Ovary (tissue), 9 donors: ENCODE measurements around the gene GLTP. TPM values are rescaled to one million over a fixed set of nuclear protein-coding genes. Genes with fewer than 3 reads are reported as not detected.

ENCODE experiments used
- DNase-seq, 5 donors: peaks; one replicate each; pipeline ENCODE4 v3.0.0-alpha.2; 2019 to 2020
- H3K27ac ChIP-seq, 2 donors: fragments of 200-600 bp; one replicate each; pipeline versions ENCODE4 v1.5.1 to v1.8.0; 2019 to 2022
- H3K27me3 ChIP-seq: fragments of 200-600 bp; one replicate; pipeline ENCODE4 v1.8.0; 2022
- H3K36me3 ChIP-seq: fragments of 200-600 bp; sonication (generic); one replicate; pipeline ENCODE4 v1.5.1; 2019
- H3K4me1 ChIP-seq: one replicate; pipeline ENCODE4 v1.8.1; 2013; ENCODE audit warnings: mild to moderate bottlenecking, moderate library complexity; ENCODE audit not compliant: insufficient read depth
- H3K4me3 ChIP-seq: fragments of 200-600 bp; sonication (generic); one replicate; pipeline ENCODE4 v1.5.1; 2017
- H3K9me3 ChIP-seq, 2 donors: fragments of 200-600 bp in 1 of 2; sonication (generic) in 1 of 2; one replicate each; pipeline versions ENCODE4 v1.5.1 to v1.8.1; 2013 to 2019; ENCODE audit warnings: mild to moderate bottlenecking in 1 of 2, moderate library complexity in 1 of 2
- CTCF ChIP-seq, 3 donors: fragments of 450-650 bp in 2 of 3; fragments of 200-600 bp in 1 of 3; IDR thresholded peaks; one replicate each; pipeline versions ENCODE4 v1.5.1 to v1.8.0; 2016 to 2022; ENCODE audit warnings: antibody characterized with exemption in 3 of 3, mild to moderate bottlenecking in 1 of 3
- EP300 ChIP-seq: sonication (generic); formaldehyde crosslinking; IDR thresholded peaks from one replicate; pipeline ENCODE4 v1.6.1; 2017; ENCODE audit warnings: antibody characterized with exemption
- POLR2A ChIP-seq: fragments of 450-650 bp; IDR thresholded peaks from one replicate; pipeline ENCODE4 v1.6.1; 2017; ENCODE audit warnings: antibody characterized with exemption, mild to moderate bottlenecking, moderate library complexity
- WGBS, 3 donors: extraction: QIAGEN DNeasy Blood & Tissue Kit in 1 of 3; methylation state at CpG; one replicate each; pipeline versions ENCODE4 v1.1.5 to v1.1.7; 2013 to 2017; 5-methylcytosine and 5-hydroxymethylcytosine counted together
- intact Hi-C, 4 donors: fragments of 100-400 bp; cut with DNase I; formaldehyde crosslinking; loops; one replicate each; pipeline versions ENCODE4 v1.11.0 to v1.15.1; 2022 to 2023
- polyA plus RNA-seq, 2 donors: library from polyadenylated mRNA; stranded (reverse); fragments of 200-250 nt in 1 of 2; fragments of 350-450 nt in 1 of 2; fragmentation: Illumina TruSeq in 1 of 2; extraction: RNeasy Lipid Tissue Mini Kit (QIAGEN cat#74804) in 1 of 2; gene quantifications; one replicate each; pipeline ENCODE4 v1.2.3, GENCODE V29; 2013 to 2014
- total RNA-seq, 7 donors: library from RNA; depleted of rRNA in 2 of 7; stranded (reverse); fragments of >200 nt in 2 of 7; fragmentation: NEBNext Ultra II Directional in 3 of 7; extraction: Animal tissue kit (Norgen Biotek cat#: 25700) in 3 of 7; gene quantifications; one replicate each; pipeline versions ENCODE4 v1.1.0 to v1.2.4, GENCODE V29; 2016 to 2023
- donor health status: DM: no; HTN: no; CAD: no; lungs with moderate emphysema.
- donor health status: DM: no; HTN: no; CAD: no.
- donor health status: Bipolar disorder and iron deficiency.
- donor health status: DM: yes; HTN: yes; CAD: no.
- donor health status: DM: no; HTN: no; CAD: no.
- donor health status: DM: yes; HTN: yes; CAD: no.

The GLTP gene
- total and polyA plus RNA-seq, 9 donors: 15.5 to 37.2 (median 26.3) TPM

- intact Hi-C loops: no loop called here
- TF ChIP-seq EP300 (no peak), CTCF (IDR thresholded peaks at IDR 0.05) (no peak), POLR2A (no peak)
- DNase-seq: no peak
- Histone ChIP-seq H3K36me3 (no peaks in the 10 kb centered on the region), H3K9me3 (no peaks in the 10 kb centered on the region), H3K27me3 (no peaks in the 10 kb centered on the region), H3K27ac (no peak overlapping the region), H3K4me3 (no peak overlapping the region), H3K4me1 (no peaks in the 10 kb centered on the region)
- 76 to 81% (median 77%) methylated on average over 26 of the region's 26 CpGs for WGBS, 3 donors
Measured at GRCh38 chr12:109915171-109916040, 35.1 kb upstream of the GLTP start.

GRCh38 chr12:109914461-109914860, 34.1 kb upstream of the GLTP start:
- no peaks in the 10 kb centered on the region for H3K4me1 ChIP-seq
- no peak overlapping the region for H3K4me3 ChIP-seq
- H3K27ac ChIP-seq: no peak overlapping the region
- 91 to 92% (median 91%) methylated on average over 16 of the region's 16 CpGs for WGBS, 3 donors
- DNase-seq: no peak
- TF ChIP-seq EP300 (no peak), POLR2A (no peak), CTCF (IDR thresholded peaks at IDR 0.05) (no peak)
- no peaks in the 10 kb centered on the region for H3K9me3 ChIP-seq
- H3K27me3 ChIP-seq: no peaks in the 10 kb centered on the region
- intact Hi-C loops: no loop called here
- H3K36me3 ChIP-seq: no peaks in the 10 kb centered on the region

- intact Hi-C loops: no loop called here
- no peak for TF ChIP-seq POLR2A
- no peak for TF ChIP-seq CTCF (IDR thresholded peaks at IDR 0.05)
- no peak for TF ChIP-seq EP300
- no peaks in the 10 kb centered on the region for H3K27me3 ChIP-seq
- H3K4me1 ChIP-seq: no peaks in the 10 kb centered on the region
- no peak overlapping the region for H3K27ac ChIP-seq
- H3K4me3 ChIP-seq: no peak overlapping the region
- 80 to 87% (median 86%) methylated on average over 12 of the region's 12 CpGs for WGBS, 3 donors
- DNase-seq: no peak
- H3K36me3 ChIP-seq: no peaks in the 10 kb centered on the region
- no peaks in the 10 kb centered on the region for H3K9me3 ChIP-seq
Measured at GRCh38 chr12:109912855-109913321, 32.5 kb upstream of the GLTP start.

- Histone ChIP-seq H3K27me3 (no peaks in the 10 kb centered on the region), H3K36me3 (no peaks in the 10 kb centered on the region), H3K9me3 (no peaks in the 10 kb centered on the region), H3K4me3 (no peak overlapping the region), H3K4me1 (no peaks in the 10 kb centered on the region), H3K27ac (no peak overlapping the region)
- no peak for DNase-seq
- WGBS, 3 donors: 71 to 85% (median 74%) methylated on average over 12 of the region's 12 CpGs
- intact Hi-C loops: no loop called here
- TF ChIP-seq POLR2A (no peak), CTCF (IDR thresholded peaks at IDR 0.05) (no peak), EP300 (no peak)
Measured at GRCh38 chr12:109910969-109911348, 30.6 kb upstream of the GLTP start.
